GM18502 (cell line): ENCODE results near the gene FCMR.

Experiments used
- ATAC-seq: cut with Tn5 transposase; IDR thresholded peaks from one replicate; pipeline ENCODE4 v1.9.1; 2021; ENCODE audit warnings: mild to moderate bottlenecking; ENCODE audit not compliant: unreplicated experiment, poor library complexity

Gene FCMR

DNA sequence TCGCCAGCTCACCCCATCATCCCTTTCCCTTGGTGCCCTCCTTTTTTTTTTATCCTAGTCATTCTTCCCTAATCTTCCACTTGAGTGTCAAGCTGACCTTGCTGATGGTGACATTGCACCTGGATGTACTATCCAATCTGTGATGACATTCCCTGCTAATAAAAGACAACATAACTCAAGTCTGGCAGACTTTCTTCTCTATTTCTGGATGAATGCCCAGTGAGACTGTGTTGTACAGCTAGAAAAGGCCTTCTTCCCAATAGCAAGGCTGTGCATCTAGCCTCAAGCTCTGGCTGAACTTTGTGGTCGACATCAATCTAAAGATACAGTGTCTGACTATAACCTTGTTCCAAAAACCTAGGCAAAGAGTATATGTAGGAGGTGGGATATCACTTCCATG, 18.1 kb downstream of the FCMR start:
- ATAC-seq, result no peak

DNA sequence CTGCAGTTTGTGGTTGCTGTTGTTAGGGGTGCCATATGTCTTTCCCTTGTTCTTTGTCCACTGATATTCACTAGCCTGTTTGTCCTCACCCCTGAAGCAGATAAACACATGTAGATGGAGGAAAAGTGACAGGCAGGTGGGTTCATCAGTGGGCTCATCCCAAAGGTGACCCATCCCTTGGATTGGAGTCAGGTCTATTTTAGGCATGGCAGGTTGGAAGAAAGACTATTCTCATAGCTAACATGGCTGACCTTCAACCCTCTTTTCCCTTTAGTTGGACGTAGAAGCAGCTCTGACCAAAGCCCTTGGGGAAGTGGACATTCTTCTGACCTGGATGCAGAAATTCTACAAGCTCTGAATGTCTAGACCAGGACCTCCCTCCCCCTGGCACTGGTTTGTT, 19.0 kb downstream of the FCMR start:
- no peak for ATAC-seq

DNA sequence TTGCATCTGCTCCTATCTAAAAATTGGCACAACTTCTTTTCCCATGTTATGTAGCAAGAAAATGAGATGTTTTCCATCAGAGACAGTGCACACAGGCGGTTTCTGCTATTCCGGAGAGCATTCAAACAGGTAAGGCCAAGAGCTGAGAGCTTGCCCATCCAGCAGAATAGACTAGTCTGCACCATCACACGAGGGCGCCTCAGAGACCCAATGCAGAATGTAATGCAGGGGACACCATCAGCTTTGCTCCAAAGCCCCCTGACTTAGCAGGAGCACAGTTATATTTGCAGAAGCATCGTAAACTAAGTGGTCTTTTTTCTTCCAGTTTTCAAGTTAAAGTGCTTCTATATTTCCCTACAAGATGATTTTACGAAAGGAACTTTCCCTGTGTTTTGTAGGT, 19.8 kb downstream of the FCMR start:
- ATAC-seq, result no peak

GRCh38 chr1:206900149-206900548, 21.6 kb downstream of the FCMR start:
- no peak for ATAC-seq

- no peak for ATAC-seq
These were observed 22.0 kb downstream of the FCMR start for GRCh38 chr1:206899717-206900116.

DNA sequence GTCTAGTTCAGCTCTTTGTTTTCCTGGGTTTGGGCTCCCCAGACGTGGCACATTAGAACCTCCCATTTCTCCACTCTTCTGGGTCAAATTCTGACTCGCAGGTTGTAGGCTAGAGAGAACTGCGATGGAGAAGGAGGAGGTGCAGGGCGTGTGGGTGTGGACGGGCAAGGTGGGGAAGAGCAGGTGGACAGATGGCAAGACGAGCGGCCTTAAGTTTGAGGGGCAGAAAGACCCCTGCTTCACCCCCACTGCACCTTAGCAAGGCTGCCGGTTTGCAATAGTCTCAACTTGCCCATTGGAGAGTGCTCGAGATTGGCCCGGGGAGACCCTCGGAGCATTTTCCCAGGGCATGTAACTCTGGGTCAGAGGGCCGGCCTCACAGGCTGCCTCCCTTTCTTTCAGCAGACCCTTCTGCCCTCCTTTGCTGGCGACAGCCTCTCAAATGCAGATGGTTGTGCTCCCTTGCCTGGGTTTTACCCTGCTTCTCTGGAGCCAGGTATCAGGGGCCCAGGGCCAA, 22.8 kb downstream of the FCMR start:
- no peak for ATAC-seq

GRCh38 chr1:206898089-206898914, 23.4 kb downstream of the FCMR start:
- ATAC-seq, result no peak

DNA sequence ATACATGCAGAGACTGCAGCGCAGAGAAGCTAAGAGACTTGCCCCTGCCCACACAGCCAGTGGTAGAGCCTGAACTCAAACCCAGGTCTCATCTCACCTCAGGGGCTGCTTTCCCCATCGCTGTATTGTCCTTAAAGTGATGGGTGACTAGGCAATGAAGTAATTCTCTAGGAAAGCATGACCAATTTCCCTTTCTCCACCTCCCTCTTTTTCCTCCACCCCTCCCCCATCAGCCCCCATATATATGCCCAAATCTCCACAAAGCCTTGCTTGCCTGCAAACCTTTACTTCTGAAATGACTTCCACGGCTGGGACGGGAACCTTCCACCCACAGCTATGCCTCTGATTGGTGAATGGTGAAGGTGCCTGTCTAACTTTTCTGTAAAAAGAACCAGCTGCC, 24.6 kb downstream of the FCMR start, which contains the start of gene IL24:
TSS of gene IL24 (plus strand) at position 269 of the 400 bp plus-strand sequence. CDS start 390 bp downstream, outside the sequence.
- no peak for ATAC-seq

DNA sequence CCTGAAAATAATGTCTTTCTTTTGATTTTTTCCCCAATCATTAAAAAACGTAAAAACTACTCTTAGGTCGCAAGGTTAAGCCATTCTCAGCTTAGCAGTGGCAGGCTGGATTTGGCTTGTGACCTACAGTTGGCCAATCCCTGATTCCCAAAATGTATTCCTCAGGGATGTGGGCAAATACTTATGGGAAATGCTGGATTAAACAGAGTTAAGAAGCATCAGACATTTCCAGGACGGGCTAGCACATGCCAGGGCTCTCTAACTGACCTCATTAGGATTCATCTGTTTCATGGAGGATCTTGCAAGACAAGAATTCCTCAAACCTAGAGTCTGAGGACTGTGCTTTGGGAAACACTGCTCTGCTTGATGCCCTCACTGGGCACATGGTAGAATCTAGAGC, 25.5 kb downstream of the FCMR start:
- no peak for ATAC-seq

- no peak for ATAC-seq
These were observed 25.9 kb downstream of the FCMR start for GRCh38 chr1:206895837-206896242.

DNA sequence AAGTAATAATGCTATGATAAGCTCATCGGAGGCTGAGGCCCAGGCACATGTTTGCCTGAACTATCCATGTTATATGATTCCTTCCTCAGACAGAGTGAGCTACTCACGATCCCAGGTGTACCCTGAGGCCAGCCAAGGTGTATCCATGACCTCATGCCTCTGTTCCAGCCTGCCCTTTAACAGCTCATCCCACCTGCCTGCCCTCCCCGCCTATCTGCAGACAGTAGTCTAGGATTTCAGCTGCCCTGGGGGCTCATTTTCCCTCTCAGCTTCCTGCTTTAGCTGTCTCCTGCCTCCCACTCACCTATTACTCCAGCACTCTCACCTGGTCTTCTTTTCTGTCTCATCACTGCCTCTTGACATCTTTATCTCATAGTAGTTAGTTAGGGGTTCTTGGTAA, 26.4 kb downstream of the FCMR start:
- ATAC-seq, result no peak

DNA sequence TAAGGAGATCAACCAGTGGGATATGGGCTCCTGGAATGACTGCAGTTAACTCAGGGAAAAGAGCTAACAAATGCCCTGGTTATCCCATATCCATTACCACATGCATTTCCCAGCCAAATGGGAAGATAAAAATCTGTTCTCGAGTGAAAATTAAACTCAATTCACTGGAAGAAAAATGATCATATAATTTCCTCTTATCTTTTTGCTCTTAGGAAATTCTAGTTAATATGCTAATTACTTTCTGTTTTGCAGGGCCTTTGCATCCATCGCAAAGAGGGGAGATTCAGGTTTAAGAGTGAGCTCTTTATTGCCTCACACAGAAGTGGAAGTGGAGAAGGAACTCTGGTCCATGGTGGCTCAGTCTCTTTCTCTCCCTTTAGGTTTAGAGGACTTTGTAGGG, 28.4 kb downstream of the FCMR start:
- no peak for ATAC-seq

DNA sequence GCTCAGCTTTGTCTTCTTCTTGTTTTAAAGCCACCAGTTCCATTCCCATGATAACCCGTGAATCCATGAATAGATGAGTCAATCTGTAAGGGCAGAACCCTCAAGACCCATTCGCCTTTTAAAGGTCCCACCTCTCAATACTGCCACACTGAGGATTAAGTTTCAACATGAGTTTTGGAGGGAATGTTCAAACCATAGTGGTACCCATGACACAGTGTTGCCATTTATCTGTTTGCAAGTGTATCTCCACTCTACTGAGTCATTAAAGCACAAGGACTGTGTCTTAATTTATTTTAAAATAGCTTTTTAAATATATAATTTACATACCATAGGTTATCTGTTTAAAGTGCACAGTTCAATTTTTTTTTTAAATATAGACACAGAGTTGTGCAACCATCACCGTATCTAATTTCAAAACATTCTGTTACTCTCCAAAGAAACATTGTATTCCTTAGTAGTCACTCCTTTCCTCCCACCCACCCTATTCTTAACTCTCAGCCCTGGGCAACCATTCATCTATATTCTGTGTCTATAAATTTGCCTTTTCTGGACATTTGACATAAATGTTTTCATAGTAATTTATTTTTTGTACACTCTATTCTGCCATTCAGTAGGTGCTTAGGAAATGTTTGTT, 29.3 kb downstream of the FCMR start:
- ATAC-seq, result no peak

DNA sequence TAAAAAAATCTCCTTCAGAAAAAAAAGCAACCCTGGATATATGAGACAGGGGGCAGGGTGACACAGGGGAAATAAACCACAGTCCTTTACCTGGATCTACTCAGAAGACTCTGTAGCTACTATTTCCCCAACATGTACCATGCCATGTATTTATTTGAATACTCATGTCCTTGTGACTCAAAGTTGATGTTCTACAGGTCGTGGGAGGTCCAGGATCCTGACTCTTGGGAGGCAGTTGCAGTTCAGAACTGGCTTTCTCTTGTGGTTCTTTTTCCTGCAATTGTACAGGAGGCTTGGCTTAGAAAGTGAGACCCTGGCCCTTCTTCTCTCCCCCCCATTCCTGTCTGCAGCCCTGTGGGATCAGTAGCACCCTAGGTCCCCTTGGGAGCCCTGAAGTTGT, 30.3 kb downstream of the FCMR start:
- ATAC-seq, result no peak

- ATAC-seq, result no peak
These were observed 31.3 kb downstream of the FCMR start for GRCh38 chr1:206890125-206891060.

DNA sequence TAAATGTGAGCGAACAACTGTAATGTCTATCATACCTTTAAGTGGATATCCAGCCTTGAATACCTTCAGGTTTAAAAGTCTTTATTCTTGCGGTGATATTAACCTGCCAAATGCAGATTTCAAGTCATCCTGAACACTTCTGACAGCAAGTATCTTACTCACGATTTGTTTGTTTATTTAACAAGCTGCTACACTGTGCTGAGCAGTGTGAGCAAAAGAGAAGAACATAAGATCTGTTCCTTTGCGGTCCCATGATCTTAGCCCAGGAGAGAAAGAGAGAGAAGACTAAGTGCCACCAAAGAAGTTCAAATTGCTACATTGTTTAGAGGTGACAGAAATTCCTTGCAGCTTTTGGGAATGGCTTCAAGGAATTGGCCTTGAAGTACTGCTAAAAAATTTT, 34.0 kb downstream of the FCMR start:
- ATAC-seq, result no peak

GRCh38 chr1:206886831-206887230, 34.9 kb downstream of the FCMR start:
- no peak for ATAC-seq

- ATAC-seq, result no peak
These were observed 36.2 kb downstream of the FCMR start for GRCh38 chr1:206885341-206886060.

DNA sequence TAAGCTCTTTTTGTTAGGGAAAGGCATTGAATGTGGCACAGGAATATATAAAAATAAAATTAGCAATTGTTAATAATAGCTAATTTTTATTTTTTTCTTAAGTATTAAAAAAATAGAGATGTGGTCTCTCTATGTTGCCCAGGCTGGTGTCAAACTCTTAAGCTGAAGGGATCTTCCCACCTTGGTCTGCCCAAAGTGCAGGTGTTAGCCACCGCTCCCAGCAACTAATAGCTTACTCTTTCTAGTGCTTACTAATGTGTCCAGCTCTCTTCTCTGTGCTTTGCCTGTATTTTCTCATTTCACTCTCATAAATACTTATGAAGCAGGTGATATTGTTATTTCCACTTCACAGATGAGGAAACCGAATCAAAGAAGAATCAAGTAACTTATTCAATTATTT, 37.9 kb downstream of the FCMR start:
- no peak for ATAC-seq

DNA sequence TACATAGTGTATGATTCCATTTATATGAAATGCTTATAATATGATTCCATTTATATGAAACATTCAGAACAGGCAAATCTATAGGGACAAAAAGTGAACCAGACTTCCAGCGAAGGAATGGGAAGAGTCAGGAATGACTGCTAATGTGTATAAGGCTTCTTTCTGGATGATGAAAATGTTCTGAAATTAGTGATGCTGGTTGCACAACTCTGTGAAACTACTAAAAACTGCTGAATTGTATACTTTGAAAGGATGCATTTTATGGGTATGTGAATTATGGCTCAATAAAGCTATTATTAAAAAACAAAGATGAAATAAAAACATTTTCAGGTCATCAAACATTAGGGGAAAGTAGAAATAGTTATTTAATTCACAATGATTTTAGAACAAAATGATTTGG, 38.6 kb downstream of the FCMR start:
- no peak for ATAC-seq
